Erythroblast (primary cell): ENCODE measurements around the gene KCNE3.

Source experiments
- GATA1 ChIP-seq: IDR thresholded peaks from 2 replicates; pipeline ENCODE4 v1.6.1; 2011; ENCODE audit warnings: low read depth, mild to moderate bottlenecking, control low read depth, low read length, moderate library complexity
- POLR2A ChIP-seq: IDR thresholded peaks from 2 replicates; pipeline ENCODE4 v1.6.1; 2011; ENCODE audit warnings: mild to moderate bottlenecking, low read length

GRCh38 chr11:74427384-74427886 lies 39.9 kb downstream of the KCNE3 start:
- no peak for TF ChIP-seq POLR2A
- TF ChIP-seq GATA1 = no peak
